Measurements from ENCODE around the gene OPRM1.

Gene OPRM1

DNA sequence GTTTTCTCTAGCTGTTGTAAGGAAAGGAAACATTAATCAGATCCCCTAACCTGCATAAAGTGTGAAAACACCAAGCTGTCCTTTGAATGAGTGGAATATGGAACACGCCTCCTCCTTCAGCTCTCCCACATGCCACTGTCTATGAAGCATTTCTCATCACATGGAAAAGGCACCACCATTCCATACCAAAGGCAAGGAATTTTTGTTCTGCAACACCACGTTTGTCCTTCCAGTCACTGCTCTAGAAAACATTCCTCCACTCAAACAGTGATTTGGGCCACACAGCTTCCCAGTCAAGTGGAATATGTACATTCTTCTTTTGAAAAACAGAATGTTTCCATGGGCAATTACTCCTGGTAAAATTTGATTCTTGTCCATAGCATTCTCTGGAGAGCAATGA is 120.1 kb downstream of the OPRM1 start:
- TF ChIP-seq, protein P1, sequence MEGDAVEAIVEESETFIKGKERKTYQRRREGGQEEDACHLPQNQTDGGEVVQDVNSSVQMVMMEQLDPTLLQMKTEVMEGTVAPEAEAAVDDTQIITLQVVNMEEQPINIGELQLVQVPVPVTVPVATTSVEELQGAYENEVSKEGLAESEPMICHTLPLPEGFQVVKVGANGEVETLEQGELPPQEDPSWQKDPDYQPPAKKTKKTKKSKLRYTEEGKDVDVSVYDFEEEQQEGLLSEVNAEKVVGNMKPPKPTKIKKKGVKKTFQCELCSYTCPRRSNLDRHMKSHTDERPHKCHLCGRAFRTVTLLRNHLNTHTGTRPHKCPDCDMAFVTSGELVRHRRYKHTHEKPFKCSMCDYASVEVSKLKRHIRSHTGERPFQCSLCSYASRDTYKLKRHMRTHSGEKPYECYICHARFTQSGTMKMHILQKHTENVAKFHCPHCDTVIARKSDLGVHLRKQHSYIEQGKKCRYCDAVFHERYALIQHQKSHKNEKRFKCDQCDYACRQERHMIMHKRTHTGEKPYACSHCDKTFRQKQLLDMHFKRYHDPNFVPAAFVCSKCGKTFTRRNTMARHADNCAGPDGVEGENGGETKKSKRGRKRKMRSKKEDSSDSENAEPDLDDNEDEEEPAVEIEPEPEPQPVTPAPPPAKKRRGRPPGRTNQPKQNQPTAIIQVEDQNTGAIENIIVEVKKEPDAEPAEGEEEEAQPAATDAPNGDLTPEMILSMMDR (IDR thresholded peaks at IDR 0.05; ENCODE audit: low read depth, low read length) = no peak
- H3K36me3 ChIP-seq = no peaks in the 10 kb centered on the region
- no peaks in the 10 kb centered on the region for H3K4me1 ChIP-seq
- no peaks in the 10 kb centered on the region for H3K27me3 ChIP-seq
- no peak overlapping the region for H3K4me3 ChIP-seq (ENCODE audit: low read depth, low read length)
- no peak for DNase-seq
- H3K9me3 ChIP-seq = peaks cover 6% of the 10 kb centered on the region; the same call in 1 of the 2 replicates

DNA sequence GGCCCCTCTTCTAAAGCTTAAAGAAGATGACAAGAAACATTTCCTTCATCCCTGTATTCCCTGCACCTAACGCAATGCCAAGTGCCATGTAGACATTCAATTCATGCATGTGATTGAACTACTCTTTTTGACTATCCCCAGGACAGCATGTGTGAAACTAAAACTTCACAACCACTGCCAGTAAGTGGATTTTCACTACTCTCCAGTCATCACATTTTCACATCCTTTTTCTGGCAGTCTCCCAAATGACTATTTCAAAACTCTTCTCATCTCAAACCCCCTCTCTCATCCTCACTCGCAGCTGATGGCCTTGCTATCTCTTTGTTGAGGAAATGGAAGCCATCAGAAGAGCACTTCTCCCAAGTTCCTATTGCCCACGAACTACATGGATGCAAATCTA is 122.6 kb downstream of the OPRM1 start:
- Histone ChIP-seq H3K9me3 (no peaks in the 10 kb centered on the region), H3K4me3 (ENCODE audit: low read depth, low read length) (no peak overlapping the region), H3K36me3 (no peaks in the 10 kb centered on the region), H3K27me3 (no peaks in the 10 kb centered on the region), H3K4me1 (no peaks in the 10 kb centered on the region)
- TF ChIP-seq, protein P1 (IDR thresholded peaks at IDR 0.05; ENCODE audit: low read depth, low read length) = no peak
- DNase-seq = no peak

DNA sequence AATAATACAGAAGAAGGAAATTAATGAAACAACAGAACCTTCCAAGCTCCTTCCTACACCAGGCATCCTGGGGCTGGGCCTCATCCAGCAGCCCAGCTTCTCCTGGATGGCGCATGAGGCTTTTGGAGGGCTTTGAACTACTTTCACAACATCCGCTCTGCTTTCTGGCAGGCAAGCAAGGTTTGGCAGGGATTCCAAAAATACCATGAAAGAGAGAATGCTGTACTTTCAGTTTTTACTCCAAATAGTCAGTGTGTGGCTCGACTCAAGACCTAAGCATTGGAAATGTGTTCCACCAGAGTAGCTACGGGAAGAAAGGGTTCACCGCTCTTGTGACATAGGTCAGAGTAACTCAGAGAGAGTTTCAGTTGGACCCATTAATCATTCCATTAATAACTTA is 125.4 kb downstream of the OPRM1 start:
- H3K9me3 ChIP-seq = no peaks in the 10 kb centered on the region
- TF ChIP-seq, protein P1 (IDR thresholded peaks at IDR 0.05; ENCODE audit: low read depth, low read length) = no peak
- no peaks in the 10 kb centered on the region for H3K27me3 ChIP-seq
- no peak overlapping the region for H3K4me3 ChIP-seq (ENCODE audit: low read depth, low read length)
- no peaks in the 10 kb centered on the region for H3K36me3 ChIP-seq
- no peak for DNase-seq
- H3K4me1 ChIP-seq = no peaks in the 10 kb centered on the region

DNA sequence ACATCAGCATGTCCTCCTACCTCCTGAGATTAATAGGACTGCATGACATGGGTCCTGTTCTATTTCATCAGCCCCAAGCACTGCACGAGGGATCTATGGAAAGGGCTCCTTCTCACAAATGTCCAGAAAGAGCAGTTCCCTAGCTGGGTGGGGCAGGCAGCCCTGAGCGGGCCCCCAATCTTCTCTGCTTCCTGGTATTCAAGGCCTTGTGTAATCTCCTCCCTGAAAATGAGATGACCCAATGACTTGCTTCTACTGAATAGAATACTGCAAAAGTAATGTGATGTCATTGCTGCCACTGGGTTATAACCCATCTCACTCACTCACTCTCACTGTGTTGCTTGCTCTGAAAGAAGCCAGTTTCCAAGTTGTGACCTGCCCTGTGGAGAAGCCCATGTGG is 126.4 kb downstream of the OPRM1 start:
- H3K36me3 ChIP-seq = no peaks in the 10 kb centered on the region
- TF ChIP-seq, protein P1 (IDR thresholded peaks at IDR 0.05; ENCODE audit: low read depth, low read length) = no peak
- H3K9me3 ChIP-seq = no peaks in the 10 kb centered on the region

DNA sequence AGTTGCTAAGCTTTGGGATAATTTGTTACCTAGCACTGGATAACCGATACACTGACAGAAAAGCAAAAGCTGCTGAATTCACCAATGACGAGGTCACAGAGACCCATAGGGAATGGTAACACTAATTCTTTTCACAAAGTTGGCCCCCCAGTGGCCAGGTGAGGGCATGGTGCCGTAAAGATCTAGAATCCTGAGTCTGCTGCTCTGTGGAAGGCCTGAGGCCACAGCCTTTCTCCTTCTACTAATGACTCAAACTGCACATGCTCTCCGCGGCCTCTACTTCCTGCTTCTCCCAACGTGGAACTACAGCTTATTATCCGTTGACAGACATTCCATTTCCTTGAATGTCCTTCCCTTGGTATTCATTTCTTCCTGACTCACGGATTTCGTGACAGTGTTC is 127.1 kb downstream of the OPRM1 start:
- no peaks in the 10 kb centered on the region for H3K9me3 ChIP-seq
- TF ChIP-seq, protein P1 (IDR thresholded peaks at IDR 0.05; ENCODE audit: low read depth, low read length) = no peak
- DNase-seq = no peak
- H3K4me1 ChIP-seq = no peaks in the 10 kb centered on the region
- H3K4me3 ChIP-seq (ENCODE audit: low read depth, low read length) = no peak overlapping the region
- H3K36me3 ChIP-seq = no peaks in the 10 kb centered on the region
- H3K27me3 ChIP-seq = no peaks in the 10 kb centered on the region

More for the DNA sequence above, 126.4 kb downstream of the OPRM1 start:
- Histone ChIP-seq H3K4me3 (ENCODE audit: low read depth, low read length) (no peak overlapping the region), H3K27me3 (no peaks in the 10 kb centered on the region), H3K4me1 (no peaks in the 10 kb centered on the region)
- DNase-seq = no peak

DNA sequence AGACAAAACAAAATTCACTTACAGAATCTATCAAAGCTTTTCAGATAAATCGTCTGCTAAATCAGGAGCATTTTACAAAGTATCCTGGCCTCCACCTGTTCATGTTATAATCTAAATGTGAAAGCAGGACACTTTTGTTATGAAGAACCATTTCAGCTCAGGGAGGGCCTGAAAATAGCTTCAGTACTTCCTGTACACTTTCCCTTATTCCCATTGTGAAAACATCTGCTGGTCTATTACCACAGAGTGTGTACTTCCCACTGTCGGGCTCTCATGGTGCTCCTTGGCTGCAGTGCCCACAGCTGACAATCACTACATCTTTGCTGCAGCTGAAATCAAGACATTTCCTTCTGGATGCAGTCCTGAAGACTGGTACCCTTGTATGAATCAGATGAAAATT is 128.1 kb downstream of the OPRM1 start:
- H3K4me3 ChIP-seq (ENCODE audit: low read depth, low read length) = no peak overlapping the region
- TF ChIP-seq, protein P1 (IDR thresholded peaks at IDR 0.05; ENCODE audit: low read depth, low read length) = no peak
- H3K36me3 ChIP-seq = no peaks in the 10 kb centered on the region
- no peak for DNase-seq
- H3K9me3 ChIP-seq = no peaks in the 10 kb centered on the region
- H3K4me1 ChIP-seq = no peaks in the 10 kb centered on the region
- no peaks in the 10 kb centered on the region for H3K27me3 ChIP-seq
